Endometrial microvascular endothelial cells (primary cell): ENCODE measurements around the gene ATOSB. TPM values are rescaled to one million over a fixed set of nuclear protein-coding genes. Genes with fewer than 3 reads are reported as not detected.

ENCODE experiments used
- in situ Hi-C: cut with HindIII; loops from 2 replicates; pipeline ENCODE4 v1.10.0; 2017; ENCODE audit warnings: low sequenced_read_pairs, low pct_unique_long_range_greater_than_20kb; ENCODE audit errors: inconsistent ontology term
- total RNA-seq: library from RNA; depleted of rRNA; stranded (reverse); fragments of >200 nt; gene quantifications from one replicate; pipeline ENCODE4 v1.2.3, GENCODE V29; 2015; ENCODE audit errors: inconsistent ontology term

Gene ATOSB
- total RNA-seq, 1 donor from 2014 or later = 34.6 TPM

GRCh38 chr9:35116539-35116897 lies 856 bp upstream of the ATOSB start:
- in situ Hi-C loops = loop anchor here (25.0 kb wide), 1 partner anchor 371 kb away; the partner anchor contains the start of gene RUSC2

DNA sequence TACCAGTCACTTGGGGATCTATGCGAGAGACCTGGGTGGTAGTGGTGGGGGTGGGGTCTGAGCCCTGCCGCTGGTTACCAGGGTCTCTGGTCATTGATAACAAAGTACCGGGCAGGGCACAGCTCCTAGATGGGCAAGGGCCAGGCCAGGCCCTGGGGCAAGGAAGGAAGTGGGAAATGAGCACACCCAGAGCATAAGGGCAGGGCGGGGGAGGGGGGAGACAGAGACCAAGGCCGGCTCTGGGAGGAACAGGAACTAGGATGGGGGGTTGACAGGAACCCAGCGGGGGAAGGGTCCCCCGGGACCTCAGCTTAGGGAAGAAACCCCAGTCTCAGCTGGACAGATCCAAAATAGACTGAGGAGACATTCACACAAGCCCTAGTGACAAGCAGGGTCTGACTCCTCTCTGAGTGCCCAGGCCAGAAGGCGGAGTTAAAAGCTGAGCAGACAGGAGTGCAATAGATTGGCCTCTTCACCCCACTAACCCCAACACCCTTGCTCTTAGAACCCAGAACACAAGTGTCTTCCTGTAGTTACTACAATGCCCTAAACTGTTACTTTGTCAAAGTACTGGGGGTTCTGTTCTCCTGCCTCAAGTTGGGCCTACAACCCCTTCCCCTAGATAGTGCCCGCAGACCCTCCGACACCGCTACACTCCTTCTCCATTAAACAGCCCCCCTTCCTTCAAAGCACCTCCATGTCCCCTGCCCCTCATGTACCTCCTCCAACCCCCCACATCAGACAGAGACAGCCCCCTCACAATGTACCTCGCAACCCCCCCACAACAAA lies 628 bp downstream of the ATOSB start:
- in situ Hi-C loops = loop anchor here (25.0 kb wide), 1 partner anchor 372 kb away; the partner anchor contains the start of gene RUSC2

DNA sequence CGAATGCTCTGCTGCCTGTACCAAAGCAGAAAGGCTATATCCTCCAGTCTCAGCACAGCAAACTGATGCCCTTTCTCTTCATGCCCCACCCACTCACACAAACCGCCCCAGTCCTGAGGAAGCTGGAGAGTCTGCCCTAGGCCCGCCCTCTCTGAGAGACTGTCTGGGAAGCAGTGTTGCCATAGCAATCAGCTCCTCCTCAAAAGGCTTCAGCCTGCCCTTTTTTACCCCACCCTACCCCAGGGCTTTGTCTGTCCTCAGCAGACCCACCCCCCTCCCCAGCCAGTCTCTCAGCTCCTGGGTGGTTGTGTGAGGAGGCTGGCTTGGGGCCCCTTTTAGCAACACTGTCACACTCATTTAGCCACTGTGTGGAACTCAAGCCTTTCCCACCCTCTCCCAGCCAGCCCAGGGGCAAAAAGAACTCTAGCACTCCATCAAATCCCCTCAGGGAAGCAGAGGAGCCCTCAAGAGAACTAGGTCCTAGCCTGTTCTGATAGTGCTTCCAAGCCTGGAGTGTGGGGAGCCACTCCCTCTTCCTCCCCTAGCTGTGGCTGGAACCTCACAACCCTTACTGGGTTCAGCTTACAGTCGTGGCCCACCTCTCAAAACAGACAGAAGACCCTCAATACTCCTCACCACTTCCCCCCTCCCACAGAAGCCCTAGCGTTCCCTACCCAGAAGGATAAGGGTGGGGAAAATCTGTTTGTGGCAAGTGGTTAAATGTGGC lies 1.4 kb downstream of the ATOSB start:
- in situ Hi-C loops = loop anchor here (25.0 kb wide), 1 partner anchor 373 kb away; the partner anchor contains the start of gene RUSC2

GRCh38 chr9:35112257-35113020 lies 3.2 kb downstream of the ATOSB start:
- in situ Hi-C loops = loop anchor here (25.0 kb wide), 1 partner anchor 375 kb away; the partner anchor contains the start of gene RUSC2

DNA sequence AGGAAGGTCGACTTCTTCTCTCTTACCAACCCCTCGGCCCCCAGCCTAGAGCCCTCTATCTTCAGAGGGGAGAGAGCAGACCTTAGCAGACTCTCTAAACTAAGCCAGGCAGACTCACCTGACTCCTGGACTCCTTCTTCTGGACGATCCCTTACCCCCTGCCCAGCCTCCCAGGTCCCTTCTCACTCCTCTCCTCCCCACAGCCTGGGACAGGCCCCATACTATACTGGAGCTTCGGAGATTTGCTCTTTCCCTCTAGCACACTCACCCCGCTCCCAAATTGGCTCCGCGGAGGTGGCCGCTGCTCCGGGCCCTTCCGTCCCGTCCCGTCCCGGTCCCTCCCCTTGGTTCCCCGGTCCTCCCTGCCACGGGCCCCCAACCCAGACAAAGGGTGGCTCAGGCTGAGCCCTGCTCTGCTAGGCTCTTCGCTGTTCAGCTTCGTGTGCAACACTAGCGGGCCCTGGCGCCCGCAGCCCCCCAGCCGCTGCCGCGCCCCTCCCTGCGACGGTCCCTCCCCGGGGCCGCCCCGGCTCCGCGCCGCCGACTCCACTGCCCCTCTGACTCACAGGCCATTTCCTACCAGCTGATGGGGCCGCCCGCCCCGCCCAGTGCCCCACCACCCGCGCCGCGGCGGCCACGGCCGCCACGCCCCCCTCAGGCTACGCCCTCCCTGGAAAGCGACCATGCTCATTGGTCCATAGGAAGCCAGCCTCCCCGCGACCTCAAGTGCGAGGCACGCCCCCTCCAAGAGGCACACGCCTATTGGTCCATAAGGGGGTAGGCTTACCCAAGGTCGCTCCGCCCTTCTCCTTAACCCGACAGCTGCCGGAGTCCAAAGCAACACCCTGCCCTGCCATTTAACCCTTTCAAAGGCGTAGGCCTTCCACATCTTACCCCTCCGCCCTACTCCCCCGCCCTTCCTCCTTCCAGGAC lies 4.4 kb downstream of the ATOSB start:
- in situ Hi-C loops = loop anchor here (25.0 kb wide), 1 partner anchor 376 kb away; the partner anchor contains the start of gene RUSC2

DNA sequence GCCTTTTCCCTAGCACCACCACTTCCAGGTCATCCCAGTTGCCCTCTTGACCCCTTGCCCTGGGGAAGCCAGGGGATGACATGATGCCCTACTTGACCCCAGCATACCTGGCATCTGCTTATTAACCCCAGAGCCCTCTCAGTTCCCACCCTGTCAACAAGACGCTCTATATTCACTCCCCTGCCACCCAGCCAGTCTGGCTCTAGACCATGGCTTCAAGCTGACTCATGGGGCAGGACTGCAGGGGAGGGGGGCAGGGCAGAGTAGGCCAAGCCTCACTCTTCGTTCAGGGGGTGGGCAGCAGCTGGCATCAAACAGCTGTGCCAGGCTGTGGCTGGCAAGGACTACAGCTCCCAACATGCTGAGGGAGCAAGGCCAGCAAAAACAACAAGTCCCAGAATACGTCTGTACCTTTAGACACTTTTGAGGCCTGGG lies 5.3 kb downstream of the ATOSB start:
- in situ Hi-C loops = loop anchor here (25.0 kb wide), 1 partner anchor 377 kb away; the partner anchor contains the start of gene RUSC2

DNA sequence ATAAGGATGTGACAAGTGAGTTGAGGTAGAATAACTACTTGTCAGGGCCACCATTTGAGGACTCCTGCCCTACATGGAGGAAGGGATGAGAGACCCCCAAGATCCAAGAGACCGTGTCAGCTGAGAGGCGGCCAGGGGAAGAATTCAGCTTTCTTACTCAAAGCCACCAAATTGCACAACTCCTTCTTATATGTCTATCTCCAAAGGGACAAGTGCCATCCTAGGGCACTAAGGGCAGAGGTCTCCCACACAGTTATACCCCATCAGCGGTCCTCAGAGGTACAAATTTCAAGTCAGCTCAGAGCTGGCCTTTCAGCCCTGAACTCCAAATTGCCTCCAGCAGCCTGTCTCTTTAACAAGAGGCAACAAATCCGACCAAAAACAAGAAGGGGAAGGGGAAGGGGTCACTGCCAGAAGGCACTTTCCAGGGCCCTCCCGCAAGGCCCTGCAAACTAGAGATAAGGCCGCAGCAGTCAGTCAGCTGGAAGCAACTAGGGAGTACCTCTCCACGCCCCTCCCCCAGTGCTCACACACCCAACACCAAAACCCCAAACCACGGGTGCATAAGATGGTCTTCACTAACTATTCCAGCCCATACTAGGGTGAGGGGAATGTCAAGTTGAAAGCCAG lies 6.6 kb downstream of the ATOSB start:
- in situ Hi-C loops = loop anchor here (25.0 kb wide), 1 partner anchor 378 kb away; the partner anchor contains the start of gene RUSC2

DNA sequence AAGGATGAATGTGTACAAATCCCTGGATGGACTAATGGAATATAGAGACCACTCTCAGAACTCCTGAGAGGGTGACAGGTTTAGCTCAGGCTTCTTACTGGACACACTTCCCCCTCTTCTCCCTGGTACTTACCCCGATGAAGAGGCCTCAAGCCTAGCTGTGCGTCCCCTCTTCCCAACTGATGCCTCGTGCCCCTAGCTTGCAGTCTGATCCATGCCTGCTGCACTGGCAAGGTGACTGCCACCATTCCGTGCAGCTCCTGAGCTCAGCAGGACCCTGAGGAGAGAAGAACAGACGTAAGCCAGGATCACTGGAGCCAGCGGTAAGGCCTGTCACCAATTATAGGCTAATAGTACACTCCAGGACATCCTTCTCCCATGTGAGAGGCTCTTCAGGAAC lies 7.2 kb downstream of the ATOSB start:
- in situ Hi-C loops = loop anchor here (25.0 kb wide), 1 partner anchor 379 kb away; the partner anchor contains the start of gene RUSC2

DNA sequence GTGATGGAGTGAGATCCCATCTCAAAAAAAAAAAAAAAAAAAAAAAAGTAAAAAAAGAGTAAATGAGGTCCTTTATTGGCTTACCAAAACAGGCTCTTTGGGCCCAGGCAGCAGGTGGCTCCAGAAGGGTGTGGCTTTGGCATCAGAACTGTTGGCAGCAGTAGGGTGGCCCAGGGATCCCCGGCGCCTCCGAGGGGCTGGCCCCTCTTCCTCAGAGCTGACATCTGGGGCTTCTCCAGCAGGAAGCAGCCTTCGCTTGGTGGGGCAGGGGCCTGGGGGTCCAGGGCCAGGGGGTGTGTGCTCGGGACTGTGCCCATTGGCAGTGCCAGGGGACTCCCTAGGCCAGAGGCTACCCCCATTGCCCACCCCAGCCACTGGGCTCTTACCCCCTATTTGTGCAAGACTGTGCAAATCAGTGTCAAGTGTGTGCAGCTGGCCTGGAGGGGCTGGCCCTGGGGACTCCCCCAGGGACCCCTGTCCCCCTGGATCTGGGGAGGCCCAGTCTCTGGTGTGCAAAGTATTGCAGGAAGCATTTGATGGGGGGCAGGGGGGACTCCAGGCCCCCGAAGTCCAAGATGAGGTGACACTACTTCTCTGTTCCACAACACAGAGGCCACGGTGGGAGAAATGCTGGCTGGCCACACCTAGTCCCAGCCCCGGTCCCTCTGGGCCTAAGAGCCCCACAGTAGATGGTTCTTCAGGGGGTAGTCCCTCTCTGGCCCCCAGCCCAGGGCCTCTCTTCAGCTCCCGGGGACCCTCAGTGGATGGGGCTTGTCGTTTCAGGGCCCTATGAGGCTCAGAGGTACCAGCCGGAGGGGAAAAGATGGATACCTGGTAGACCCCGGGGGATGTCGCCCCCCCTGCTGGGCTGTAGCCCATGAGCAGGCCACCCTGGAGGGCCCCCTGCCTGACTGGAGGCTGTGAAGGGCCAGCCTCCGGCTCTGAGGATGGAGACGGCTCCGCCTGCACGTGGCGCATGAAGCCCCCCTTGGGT lies 8.1 kb downstream of the ATOSB start:
- in situ Hi-C loops = loop anchor here (25.0 kb wide), 1 partner anchor 380 kb away; the partner anchor contains the start of gene RUSC2

DNA sequence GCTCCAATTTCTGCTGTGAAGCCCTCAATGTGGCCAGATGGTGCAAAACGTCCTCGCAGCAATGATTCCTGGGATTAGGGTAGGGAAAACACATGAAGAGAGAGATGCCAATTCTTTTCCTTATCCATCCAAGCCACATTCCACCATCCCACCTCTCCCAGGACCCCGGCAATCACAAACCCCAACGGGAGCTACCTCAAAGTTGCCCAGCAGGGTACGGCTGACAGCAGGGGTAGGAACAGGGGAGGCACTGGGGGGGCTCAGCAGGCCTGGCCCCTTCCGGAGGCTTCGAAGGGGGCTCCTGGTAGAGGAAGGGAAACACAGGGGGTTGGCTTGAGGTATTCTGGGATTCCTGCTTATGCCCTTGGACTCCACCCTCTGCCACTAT lies 9.3 kb downstream of the ATOSB start:
- in situ Hi-C loops = loop anchor here (25.0 kb wide), 1 partner anchor 381 kb away; the partner anchor contains the start of gene RUSC2

DNA sequence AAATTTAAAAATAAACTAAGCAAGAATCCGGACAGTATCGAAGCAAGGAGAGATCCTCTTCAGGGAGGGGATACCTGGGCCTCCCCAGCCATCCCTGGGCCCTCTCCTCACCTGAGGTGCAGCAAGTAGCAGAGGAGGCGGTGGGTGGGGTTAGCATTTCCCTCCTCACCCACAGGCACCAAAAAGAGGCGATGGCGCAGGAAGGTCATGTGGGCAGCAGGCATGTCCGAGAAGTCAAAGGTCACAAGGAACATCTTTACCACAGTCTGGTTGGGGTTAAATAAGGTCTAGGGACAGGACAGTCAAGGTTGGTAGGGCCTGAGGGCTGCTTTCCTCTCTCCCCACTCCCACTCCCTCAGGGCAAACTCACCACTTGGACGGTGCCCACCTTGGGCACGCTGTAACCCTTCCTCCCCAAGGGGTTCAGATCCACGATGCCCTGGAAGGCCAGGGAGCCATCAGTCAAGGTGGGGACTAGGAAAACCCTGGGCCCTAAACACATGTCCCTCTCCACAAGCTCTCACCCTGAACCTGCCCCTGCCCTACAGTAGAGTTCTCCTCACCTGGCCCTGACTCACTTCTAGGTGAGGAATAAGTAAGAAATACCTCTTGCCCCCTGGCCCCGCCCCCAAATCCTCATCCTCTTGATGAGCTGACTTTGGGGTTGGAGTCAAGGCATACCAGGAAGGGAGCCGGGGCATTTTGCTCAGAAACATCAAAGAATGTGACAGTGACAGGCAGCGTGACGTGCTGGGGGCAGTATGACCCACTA lies 9.9 kb downstream of the ATOSB start:
- in situ Hi-C loops = loop anchor here (25.0 kb wide), 1 partner anchor 382 kb away; the partner anchor contains the start of gene RUSC2

- in situ Hi-C loops = loop anchor here (25.0 kb wide), 1 partner anchor 382 kb away; the partner anchor contains the start of gene RUSC2
Observed at GRCh38 chr9:35105126-35105525, 10.5 kb downstream of the ATOSB start.

- in situ Hi-C loops = loop anchor here (25.0 kb wide), 1 partner anchor 383 kb away; the partner anchor contains the start of gene RUSC2
Observed at GRCh38 chr9:35104586-35104985, 11.1 kb downstream of the ATOSB start.

- in situ Hi-C loops = loop anchor here (25.0 kb wide), 1 partner anchor 384 kb away; the partner anchor contains the start of gene RUSC2
Observed at GRCh38 chr9:35103660-35104191, 11.9 kb downstream of the ATOSB start.
